ENCODE results near the gene XPO6. TPM values are rescaled to one million over a fixed set of nuclear protein-coding genes. Genes with fewer than 3 reads are reported as not detected.

The XPO6 gene
- total and polyA plus RNA-seq, 2 of the 13 experiments (the other 11 are each of a cell fraction or from before 2014, with no cell fraction given): 109 to 129 TPM

- Histone ChIP-seq H3K9ac (ENCODE audit: insufficient read depth, low read depth, low read length) (no peak overlapping the region), H2AFZ (ENCODE audit: low read length) (no peak overlapping the region), H3K27me3 (ENCODE audit: control insufficient read depth in 1 of 2, insufficient read depth in 2 of 2, low read length in 2 of 2) (no peaks in the 10 kb centered on the region), H3K36me3 (replicated peaks in 1 of 2; ENCODE audit: control insufficient read depth in 1 of 2, insufficient read depth in 2 of 2, low read length in 2 of 2) (peaks cover 35 to 85% of the 10 kb centered on the region in 2 experiments), H3K4me1 (ENCODE audit: insufficient read depth, low read length) (no peaks in the 10 kb centered on the region), H3K27ac (ENCODE audit: extremely low read length, insufficient read depth, low read length) (no peak overlapping the region), H3K4me2 (ENCODE audit: low read depth, low read length) (no peak overlapping the region), H3K9me3 (ENCODE audit: low read length) (no peaks in the 10 kb centered on the region), H4K20me1 (ENCODE audit: insufficient read depth, low read length) (no peaks in the 10 kb centered on the region), H3K4me3 (replicated peaks in 1 of 3; ENCODE audit: insufficient read depth in 1 of 3, low read depth in 2 of 3, low read length in 3 of 3) (no peak overlapping the region), H3K79me2 (ENCODE audit: insufficient read depth, low read length) (no peaks in the 10 kb centered on the region)
- DNase-seq (ENCODE audit: low spot score) (no peak), ATAC-seq (no peak), FAIRE-seq (no peak)
- intact Hi-C loops (cut with micrococcal nuclease; ENCODE audit: unreplicated experiment) (no loop called here), in situ Hi-C loops (cut with HindIII; ENCODE audit: extremely low pct_ligation_motif_present, low pct_unique_long_range_greater_than_20kb) (no loop called here)
- POLR2A ChIA-PET: no interaction called here
- TF ChIP-seq, protein P1, sequence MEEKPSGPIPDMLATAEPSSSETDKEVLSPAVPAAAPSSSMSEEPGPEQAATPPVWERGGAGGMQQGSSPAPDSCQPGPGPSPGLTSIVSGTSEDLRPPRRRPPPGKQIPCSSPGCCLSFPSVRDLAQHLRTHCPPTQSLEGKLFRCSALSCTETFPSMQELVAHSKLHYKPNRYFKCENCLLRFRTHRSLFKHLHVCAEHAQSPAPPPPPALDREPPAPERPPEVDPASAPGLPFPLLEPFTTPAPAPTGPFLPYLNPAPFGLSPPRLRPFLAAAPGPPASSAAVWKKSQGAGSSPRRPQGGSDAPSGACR (CRISPR knock-in tag; IDR thresholded peaks at IDR 0.05): no peak
- TF ChIP-seq CHD4 (IDR thresholded peaks at IDR 0.05; ENCODE audit: borderline replicate concordance, low read length) (no peak), ZBTB20 (CRISPR knock-in tag; IDR thresholded peaks at IDR 0.05; ENCODE audit: borderline replicate concordance, low read depth) (no peak), RXRA (CRISPR knock-in tag; IDR thresholded peaks at IDR 0.05) (no peak), PLSCR1 (CRISPR knock-in tag; IDR thresholded peaks at IDR 0.05; ENCODE audit: borderline replicate concordance) (no peak), ZNF572 (CRISPR knock-in tag; IDR thresholded peaks at IDR 0.05) (no peak), GATAD1 (CRISPR knock-in tag; IDR thresholded peaks at IDR 0.05) (no peak), RELA (CRISPR knock-in tag; IDR thresholded peaks at IDR 0.05) (no peak)
- TF ChIP-seq, protein P2, sequence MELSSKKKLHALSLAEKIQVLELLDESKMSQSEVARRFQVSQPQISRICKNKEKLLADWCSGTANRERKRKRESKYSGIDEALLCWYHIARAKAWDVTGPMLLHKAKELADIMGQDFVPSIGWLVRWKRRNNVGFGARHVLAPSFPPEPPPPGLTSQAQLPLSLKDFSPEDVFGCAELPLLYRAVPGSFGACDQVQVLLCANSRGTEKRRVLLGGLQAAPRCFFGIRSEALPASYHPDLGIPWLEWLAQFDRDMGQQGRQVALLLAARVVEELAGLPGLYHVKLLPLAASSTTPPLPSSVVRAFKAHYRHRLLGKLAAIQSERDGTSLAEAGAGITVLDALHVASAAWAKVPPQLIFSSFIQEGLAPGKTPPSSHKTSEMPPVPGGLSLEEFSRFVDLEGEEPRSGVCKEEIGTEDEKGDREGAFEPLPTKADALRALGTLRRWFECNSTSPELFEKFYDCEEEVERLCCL (CRISPR knock-in tag; IDR thresholded peaks at IDR 0.05; ENCODE audit: borderline replicate concordance): no peak
- 96% methylated on average over 2 of the region's 2 CpGs for WGBS (ENCODE audit: low lambda C conversion rate)
- BruUV-seq (replicated peaks): no TSS peak
- CTCF ChIA-PET (ENCODE audit: low intra/inter-chr PET ratio, low total read pairs): no interaction called here
These were observed 90.2 kb downstream of the XPO6 start for GRCh38 chr16:28121527-28121926.
